Fibroblast of mammary gland (primary cell): ENCODE measurements around the gene ABR.
A peak's percentile ranks its signal among the peaks of the same experiment; 100 is the strongest.
"Not testable (repeated sequence)": the region's sequence is repeated elsewhere in the genome, so short reads cannot be mapped to it uniquely, and the experiment has no call there.

ENCODE experiments used
- DNase-seq: peaks from one replicate; pipeline ENCODE4 v3.0.0-alpha.2; 2010; ENCODE audit warnings: low read depth
- H3K4me3 ChIP-seq: 2 replicates; pipeline ENCODE4 v1.5.1; 2011; ENCODE audit warnings: low read depth, mild to moderate bottlenecking, low read length, moderate library complexity; ENCODE audit not compliant: control insufficient read depth
- TF ChIP-seq, protein P1 (sequence below): conservative IDR thresholded peaks from 2 replicates; pipeline ENCODE4 v1.5.1; 2011; ENCODE audit warnings: low read depth, low read length, inconsistent platforms; ENCODE audit not compliant: control insufficient read depth, insufficient read depth

ABR gene

DNA sequence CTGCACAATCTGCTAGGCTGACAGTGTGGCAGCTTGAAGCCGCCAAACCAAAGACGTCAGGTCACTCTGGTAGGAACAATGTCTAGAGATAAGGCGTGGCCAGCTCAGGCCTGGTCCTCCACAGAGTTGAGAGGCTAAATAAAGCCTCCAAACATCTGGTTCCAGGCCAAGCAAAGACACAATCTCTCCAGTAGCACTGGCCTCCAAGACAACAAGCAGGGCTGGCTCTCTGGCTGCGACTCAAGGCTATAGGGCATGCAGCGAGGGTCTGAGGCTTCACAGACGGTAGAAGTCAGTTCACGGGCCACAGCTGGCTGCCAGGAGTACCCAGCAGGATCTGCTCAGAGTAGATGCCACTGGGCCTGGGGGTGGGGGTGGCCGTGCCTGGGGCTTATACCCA, 75.6 kb downstream of the ABR start:
- no peak for DNase-seq
- TF ChIP-seq, protein P1, sequence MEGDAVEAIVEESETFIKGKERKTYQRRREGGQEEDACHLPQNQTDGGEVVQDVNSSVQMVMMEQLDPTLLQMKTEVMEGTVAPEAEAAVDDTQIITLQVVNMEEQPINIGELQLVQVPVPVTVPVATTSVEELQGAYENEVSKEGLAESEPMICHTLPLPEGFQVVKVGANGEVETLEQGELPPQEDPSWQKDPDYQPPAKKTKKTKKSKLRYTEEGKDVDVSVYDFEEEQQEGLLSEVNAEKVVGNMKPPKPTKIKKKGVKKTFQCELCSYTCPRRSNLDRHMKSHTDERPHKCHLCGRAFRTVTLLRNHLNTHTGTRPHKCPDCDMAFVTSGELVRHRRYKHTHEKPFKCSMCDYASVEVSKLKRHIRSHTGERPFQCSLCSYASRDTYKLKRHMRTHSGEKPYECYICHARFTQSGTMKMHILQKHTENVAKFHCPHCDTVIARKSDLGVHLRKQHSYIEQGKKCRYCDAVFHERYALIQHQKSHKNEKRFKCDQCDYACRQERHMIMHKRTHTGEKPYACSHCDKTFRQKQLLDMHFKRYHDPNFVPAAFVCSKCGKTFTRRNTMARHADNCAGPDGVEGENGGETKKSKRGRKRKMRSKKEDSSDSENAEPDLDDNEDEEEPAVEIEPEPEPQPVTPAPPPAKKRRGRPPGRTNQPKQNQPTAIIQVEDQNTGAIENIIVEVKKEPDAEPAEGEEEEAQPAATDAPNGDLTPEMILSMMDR: no peak
- no peak overlapping the region for H3K4me3 ChIP-seq

DNA sequence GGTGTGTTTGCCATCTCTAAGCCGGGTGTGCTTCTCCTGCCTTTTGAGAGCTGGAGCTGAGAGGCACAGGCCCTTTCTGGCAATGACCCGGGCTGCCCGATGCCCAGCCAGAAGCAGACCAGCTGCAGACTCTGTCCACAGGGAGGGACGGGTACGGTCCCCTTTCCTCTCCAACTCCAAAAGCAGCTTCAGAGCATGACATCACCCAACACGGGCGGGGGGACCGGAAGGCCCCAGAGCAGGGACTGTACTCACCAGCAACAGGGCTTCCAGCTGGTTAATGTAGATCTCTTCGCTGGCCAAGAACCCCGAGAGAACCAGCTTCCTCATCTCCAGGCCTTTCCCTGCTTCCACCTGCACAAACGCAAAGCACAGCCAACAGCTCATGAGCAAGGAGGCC, 79.4 kb downstream of the ABR start:
- no peak overlapping the region for H3K4me3 ChIP-seq
- TF ChIP-seq, protein P1: no peak
- DNase-seq: no peak

DNA sequence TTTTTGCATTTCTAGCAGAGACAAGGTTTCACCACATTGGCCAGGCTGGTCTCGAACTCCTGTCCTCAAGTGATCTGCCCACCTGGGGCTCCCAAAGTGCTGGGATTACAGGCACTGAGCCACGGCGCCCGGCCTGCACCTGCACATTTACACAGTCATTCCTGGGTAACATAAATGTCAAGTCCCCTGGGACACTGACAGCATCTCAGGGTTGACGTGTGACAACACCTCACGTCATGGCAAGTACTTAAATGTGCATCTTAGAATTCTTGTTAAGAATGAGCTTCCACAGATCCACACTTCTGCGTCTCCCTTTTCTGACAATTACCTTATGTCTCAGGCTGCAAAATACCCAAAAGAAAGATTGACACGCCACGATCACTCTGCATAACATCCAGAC, 80.5 kb downstream of the ABR start:
- no peak overlapping the region for H3K4me3 ChIP-seq
- TF ChIP-seq, protein P1: no peak
- DNase-seq: no peak

DNA sequence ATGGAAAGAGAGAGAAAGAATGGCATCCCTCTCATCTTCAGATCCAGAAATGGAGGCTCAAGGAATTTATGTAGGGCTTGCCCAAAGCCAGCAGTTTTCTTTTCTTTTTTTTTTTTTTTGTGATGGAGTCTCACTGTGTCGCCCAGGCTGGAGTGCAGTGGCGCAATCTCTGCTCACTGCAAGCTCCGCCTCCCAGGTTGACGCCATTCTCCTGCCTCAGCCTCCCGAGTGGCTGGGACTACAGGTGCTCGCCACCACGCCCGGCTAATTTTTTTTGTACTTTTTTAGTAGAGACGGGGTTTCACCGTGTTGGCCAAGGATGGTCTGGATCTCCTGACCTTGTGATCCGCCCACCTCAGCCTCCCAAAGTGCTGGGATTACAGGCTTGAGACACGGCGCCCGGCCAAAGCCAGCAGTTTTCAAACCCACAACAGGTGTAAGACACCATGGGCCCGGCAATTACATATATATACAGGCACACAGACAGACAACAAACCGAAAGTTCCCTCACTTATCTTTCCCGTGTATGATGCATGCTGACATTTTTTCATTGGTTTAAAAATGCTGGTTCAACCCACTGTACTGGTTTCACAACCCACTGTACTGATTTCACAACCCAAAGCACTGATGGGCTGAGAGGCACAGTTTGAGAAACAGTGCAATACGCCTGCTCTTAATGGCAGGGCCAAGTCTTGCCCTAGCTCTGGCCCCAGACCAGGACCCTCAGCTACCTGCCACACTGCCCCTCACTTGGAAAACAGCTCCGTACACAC, 81.6 kb downstream of the ABR start:
- H3K4me3 ChIP-seq: not testable (repeated sequence)
- peak; percentile 79 for DNase-seq

DNA sequence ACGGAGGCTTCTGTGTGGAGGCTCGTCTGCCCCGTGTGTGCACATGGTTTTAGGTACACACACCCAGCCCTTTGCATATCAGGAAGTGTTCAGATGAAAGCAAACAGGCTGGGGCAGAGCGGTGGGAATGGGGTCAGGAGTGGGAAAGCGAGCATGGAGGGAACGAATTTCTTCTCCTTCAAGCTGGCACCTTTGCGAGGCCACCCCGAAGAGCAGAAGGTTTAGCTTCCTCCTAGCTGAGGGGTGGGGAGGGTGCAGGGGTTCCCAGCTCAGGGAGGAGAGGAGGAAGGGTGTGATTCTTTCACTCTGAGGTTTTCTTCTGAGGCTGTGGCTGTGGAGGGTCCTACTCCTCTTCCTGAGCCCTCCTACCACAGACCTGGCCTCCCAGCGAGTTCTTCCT, 83.6 kb downstream of the ABR start:
- DNase-seq: no peak
- no peak overlapping the region for H3K4me3 ChIP-seq

DNA sequence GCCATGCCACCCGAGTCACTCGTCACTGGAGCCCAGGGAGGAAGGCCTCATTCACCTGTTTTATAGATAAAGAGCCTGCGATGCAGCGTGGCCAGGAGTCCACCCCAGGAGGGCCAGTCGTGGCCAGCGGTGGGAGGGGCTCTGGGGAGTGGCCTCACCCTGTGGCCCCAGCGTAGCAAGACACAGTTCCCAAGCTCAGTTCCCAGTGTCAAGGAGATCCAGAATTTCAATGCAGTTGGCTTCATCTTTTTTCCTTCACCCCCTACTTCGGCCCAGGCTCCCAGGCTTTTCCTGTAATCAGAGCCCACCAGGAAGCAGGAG, 84.0 kb downstream of the ABR start:
- TF ChIP-seq, protein P1: no peak
- no peak overlapping the region for H3K4me3 ChIP-seq
- DNase-seq: no peak

More for the DNA sequence above, 83.6 kb downstream of the ABR start:
- TF ChIP-seq, protein P1: no peak

DNA sequence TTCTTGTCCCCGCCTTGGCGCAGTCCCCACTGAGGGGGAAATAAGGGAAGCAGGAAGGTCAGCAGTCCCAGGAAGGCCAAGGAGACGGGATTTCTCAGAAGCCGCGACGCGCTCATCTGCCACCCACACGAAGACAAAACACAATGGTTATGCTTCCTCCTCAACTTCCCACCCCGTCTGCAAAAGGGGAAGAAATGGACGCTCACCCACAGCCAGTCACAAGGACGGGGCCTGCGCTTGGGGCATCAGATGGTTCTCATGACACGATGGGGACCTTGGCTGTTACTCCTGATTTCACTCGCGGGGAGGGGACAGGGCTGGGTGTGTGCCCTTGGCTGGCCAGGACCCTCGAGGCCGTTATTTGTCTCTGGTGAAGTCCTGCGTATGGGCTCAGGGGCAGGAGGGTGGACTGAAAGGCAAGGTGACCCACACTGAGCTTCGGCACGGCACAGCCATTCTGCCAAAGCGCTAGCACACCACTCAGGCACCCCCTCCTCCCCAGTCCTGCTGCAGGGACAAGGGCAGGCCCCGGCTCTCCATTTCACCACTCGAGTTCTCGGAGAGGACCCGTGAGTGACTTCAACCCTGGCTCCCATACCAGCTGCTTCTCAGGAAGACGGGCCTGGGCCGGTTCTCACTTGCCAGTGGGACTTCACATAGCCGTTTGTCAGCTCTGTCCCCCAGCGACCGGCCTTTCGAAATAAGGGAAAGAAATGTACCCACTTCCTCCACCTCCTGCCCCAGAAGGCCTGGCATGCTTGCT, 84.5 kb downstream of the ABR start:
- TF ChIP-seq, protein P1: no peak
- no peak overlapping the region for H3K4me3 ChIP-seq
- no peak for DNase-seq
